Measurements from ENCODE around the gene POSTN.
"Not testable (repeated sequence)": the region's sequence is repeated elsewhere in the genome, so short reads cannot be mapped to it uniquely, and the experiment has no call there.

Gene POSTN

GRCh38 chr13:37594550-37594949 lies 4.0 kb downstream of the POSTN start:
- DNase-seq, result no peak

- DNase-seq, result not testable (repeated sequence)
Observed at GRCh38 chr13:37589381-37589780, 9.2 kb downstream of the POSTN start.

- no peak for DNase-seq
Observed at GRCh38 chr13:37587236-37587635, 11.3 kb downstream of the POSTN start.

GRCh38 chr13:37586164-37586563 lies 12.4 kb downstream of the POSTN start:
- no peak for DNase-seq

- DNase-seq, result no peak
Observed at GRCh38 chr13:37585541-37585940, 13.0 kb downstream of the POSTN start.

- no peak for DNase-seq
Observed at GRCh38 chr13:37576601-37577000, 22.0 kb downstream of the POSTN start.

GRCh38 chr13:37565425-37565824 lies 33.1 kb downstream of the POSTN start:
- no peak for DNase-seq

GRCh38 chr13:37561031-37561430 lies 37.5 kb downstream of the POSTN start:
- DNase-seq, result no peak

- DNase-seq, result no peak
Observed at GRCh38 chr13:37560526-37560925, 38.0 kb downstream of the POSTN start.

GRCh38 chr13:37558766-37559165 lies 39.8 kb downstream of the POSTN start:
- not testable (repeated sequence) for DNase-seq

GRCh38 chr13:37546087-37546486 lies 52.5 kb downstream of the POSTN start:
- no peak for DNase-seq

GRCh38 chr13:37544995-37545394 lies 53.6 kb downstream of the POSTN start:
- DNase-seq, result no peak

- DNase-seq, result no peak
Observed at GRCh38 chr13:37539976-37540605, 58.5 kb downstream of the POSTN start.

GRCh38 chr13:37539170-37539569 lies 59.4 kb downstream of the POSTN start:
- no peak for DNase-seq

- DNase-seq, result no peak
Observed at GRCh38 chr13:37535501-37535900, 63.1 kb downstream of the POSTN start.

- no peak for DNase-seq
Observed at GRCh38 chr13:37534676-37535075, 63.9 kb downstream of the POSTN start.

GRCh38 chr13:37534181-37534580 lies 64.4 kb downstream of the POSTN start:
- no peak for DNase-seq

GRCh38 chr13:37531049-37531448 lies 67.5 kb downstream of the POSTN start:
- no peak for DNase-seq

- DNase-seq, result no peak
Observed at GRCh38 chr13:37529751-37530385, 68.7 kb downstream of the POSTN start.

GRCh38 chr13:37526710-37527473 lies 71.7 kb downstream of the POSTN start:
- no peak for DNase-seq

GRCh38 chr13:37515226-37515625 lies 83.3 kb downstream of the POSTN start:
- no peak for DNase-seq

Measured in T-helper 9 cell (primary cell).